Stimulated activated CD4-positive, alpha-beta T cell treated with anti-CD3 and anti-CD28 coated beads, Interleukin-12 subunit alpha, Interleukin-12 subunit beta, amount 100 ng/mL, for 4 hours (primary cell): ENCODE data around the gene PLPPR3.

Experiments used
- DNase-seq: peaks from one replicate; pipeline ENCODE4 v3.0.0-alpha.2; 2020

PLPPR3 gene

DNA sequence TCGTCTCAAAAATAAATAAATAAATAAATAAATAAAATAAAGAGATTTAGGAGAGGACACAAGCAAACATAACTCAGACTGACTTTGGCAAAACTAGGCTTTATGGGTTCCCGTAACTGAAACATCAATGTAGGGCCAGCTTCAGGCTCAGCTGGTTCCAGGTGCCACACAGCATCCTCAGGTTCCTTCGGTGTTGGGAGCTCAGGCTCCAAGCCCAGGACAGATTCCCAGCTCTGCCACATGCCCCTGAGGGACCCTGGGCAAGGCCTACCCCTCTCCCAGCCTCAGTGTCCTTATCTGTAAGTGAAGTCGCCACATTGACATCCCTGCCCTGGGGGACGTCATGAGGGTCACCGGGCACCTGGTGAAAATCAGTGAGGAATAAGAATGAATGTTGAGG, 52.1 kb downstream of the PLPPR3 start:
- DNase-seq: no peak

DNA sequence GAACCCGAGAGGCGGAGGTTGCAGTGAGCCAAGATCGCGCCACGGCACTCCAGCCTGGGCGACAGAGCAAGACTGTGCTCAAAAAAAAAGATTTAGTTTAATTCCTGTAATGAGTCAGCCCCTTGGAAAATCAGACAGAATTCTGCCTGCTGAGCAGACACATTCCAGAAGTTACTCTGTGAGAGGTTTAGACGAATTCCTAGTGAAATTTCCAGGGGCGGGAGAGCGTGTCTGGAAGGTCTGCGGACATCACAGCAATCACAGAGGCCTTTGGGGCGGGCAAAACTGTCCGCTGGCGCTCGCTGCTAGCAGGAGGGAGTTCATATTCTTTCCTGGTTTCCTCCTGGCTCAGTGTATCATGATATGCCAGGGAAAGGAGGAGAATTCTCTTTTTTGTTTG, 53.3 kb downstream of the PLPPR3 start:
- no peak for DNase-seq

DNA sequence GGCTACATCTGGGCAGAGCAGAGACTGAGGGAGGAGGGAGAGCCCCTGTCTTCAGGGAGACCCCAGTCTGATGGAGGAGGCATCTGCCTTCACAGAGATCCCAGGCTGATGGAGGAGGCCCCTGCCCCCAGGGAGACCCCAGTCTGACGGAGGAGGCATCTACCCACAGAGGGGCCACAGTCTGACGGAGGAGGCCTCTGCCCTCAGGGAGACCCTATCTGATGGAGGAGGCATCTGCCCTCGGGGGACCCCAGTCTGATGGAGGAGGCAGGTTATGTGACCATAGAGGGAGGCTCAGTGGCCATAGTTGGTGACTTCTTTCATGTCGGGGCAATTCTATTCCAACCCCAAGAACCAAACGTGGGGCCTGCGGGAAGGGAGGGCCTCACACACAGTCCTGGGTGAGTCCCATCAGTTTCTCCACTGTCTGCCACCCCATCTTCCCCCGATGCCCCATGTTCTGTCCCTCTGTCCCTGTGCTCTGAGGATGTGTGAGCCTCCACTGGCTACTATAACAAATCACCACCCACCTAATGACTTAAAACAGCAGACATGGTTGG, 56.5 kb downstream of the PLPPR3 start:
- no peak for DNase-seq

DNA sequence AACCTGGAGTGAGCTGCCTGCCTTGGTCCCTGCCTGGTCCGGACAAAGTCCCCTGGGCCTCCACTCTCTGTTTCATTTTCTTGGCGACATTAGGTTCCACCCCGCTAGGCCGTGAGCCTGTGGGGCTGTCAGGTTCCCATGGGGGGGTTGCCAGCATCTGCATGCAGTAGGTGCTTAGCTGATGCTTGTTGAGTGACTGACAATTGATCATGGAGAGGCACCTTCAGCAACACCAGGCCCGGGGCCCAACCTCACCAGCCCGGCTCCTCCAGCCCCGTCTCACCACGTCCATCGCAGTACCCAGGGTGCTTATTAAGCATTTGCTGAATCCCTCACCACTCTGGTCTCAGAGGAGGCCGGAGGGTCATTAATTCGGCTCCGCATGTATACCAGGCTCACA, 57.5 kb downstream of the PLPPR3 start:
- no peak for DNase-seq

DNA sequence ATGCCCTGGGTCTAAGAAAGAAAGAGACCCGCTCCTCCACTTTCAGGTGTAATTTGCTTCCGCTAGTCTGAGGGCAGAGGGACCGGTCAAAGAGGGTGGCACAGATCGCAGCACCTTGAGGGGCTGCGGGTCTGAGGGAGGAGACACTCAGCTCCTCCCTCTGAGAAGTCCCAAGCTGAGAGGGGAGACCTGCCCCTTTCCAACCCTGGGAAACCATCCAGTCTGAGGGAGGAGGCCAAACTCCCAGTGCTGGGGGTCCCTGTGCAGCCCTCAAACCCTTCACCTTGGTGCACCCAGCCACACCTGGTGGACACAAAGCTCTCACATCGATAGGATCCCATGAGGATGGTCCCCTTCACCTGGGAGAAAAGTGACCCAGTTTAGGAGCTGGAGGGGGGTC, 57.9 kb downstream of the PLPPR3 start:
- DNase-seq: no peak

DNA sequence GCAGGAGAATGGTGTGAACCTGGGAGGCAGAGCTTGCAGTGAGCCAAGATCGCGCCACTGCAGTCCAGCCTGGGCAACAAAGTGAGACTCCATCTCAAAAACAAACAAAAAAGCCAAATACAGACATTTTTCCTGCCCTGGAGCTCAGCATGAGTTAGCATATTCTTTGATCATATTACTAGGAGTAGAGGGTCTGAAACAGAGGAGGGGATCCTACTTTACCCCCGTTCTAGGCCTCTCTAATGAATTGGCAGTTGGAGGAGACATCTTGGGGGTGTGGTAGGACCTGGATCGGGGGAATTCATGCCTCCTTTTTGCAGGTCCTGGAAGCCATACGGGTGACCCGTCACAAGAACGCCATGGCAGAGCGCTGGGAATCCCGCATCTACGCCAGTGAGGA, 58.6 kb downstream of the PLPPR3 start:
- DNase-seq: no peak
